ENCODE measurements around the gene TMEM63A. TPM values are rescaled to one million over a fixed set of nuclear protein-coding genes. Genes with fewer than 3 reads are reported as not detected.

Gene TMEM63A
- total and polyA plus RNA-seq, 10 donors, result 15.0 to 143 (median 109) TPM

GRCh38 chr1:225923381-225923691 is 41.2 kb upstream of the TMEM63A start:
- peak; percentile 48 for DNase-seq
- no peaks in the 10 kb centered on the region for H3K27me3 ChIP-seq (replicated peaks in 1 of 7)

DNA sequence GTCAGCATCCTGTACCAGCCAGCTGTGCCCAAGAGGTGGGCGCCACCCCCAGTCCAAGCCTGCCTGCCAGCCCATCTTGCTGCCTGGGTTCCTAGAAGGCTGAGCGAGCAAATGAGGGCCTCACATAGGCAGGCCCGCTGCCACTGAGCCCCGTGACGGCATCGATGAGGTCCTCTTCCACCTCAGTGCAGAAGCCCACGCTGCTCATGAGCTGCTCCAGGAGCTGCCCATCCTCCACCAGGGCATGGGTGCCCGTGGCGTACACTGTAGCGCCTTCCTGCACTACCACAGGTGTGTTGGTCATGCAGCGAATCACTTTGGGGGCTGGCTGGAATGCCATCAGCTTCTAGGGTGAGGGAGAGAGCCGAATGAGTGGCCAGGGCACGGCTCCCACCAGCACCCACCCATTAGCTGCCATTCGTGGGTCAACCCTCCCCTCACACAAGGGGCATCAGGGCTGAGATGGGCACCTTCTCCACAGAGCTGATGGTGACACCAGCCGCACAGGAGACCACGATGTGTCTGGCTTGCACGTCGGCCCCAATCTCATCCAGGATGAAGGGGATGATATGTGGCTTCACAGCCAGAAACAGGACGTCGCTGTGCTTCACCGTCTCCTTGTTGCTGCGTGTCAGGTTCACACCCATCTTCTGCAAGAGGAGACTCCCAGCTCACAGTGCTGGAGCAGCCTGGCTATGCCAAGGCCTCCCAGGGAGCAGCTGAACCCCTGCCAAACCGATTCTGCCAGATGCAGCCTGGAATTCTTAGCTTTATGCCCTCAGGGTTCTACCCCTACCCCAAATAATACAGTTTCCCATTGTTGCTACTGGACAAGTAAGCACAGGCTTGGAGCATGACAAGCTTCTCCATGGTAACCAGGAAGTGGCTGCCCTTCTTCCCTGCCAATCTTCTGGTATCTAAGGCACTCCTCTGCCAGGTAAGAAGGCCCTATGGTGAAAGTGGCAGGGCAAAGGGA is 39.8 kb upstream of the TMEM63A start:
- intact Hi-C loops (cut with DNase I; ENCODE audit: low total_unique reads), result no loop called here
- no peak for DNase-seq
- peak overlapping the region in 1 of 8 donors; percentile 94 for H3K27ac ChIP-seq

More at GRCh38 chr1:225923381-225923691, 41.2 kb upstream of the TMEM63A start:
- Histone ChIP-seq H3K9me3 (no peaks in the 10 kb centered on the region), H3K36me3 (peaks cover 0 to 42% (median 27%) of the 10 kb centered on the region in 6 donors), H3K4me1 (peaks cover 16 to 58% (median 44%) of the 10 kb centered on the region in 6 donors), H3K27ac (peak overlapping the region; percentile 87 to 95 (median 92)), H3K4me3 (peak overlapping the region; percentile 70 to 99 (median 94))
- TF ChIP-seq POLR2AphosphoS5 (IDR thresholded peaks at IDR 0.05), result no peak
- TF ChIP-seq, protein P1, sequence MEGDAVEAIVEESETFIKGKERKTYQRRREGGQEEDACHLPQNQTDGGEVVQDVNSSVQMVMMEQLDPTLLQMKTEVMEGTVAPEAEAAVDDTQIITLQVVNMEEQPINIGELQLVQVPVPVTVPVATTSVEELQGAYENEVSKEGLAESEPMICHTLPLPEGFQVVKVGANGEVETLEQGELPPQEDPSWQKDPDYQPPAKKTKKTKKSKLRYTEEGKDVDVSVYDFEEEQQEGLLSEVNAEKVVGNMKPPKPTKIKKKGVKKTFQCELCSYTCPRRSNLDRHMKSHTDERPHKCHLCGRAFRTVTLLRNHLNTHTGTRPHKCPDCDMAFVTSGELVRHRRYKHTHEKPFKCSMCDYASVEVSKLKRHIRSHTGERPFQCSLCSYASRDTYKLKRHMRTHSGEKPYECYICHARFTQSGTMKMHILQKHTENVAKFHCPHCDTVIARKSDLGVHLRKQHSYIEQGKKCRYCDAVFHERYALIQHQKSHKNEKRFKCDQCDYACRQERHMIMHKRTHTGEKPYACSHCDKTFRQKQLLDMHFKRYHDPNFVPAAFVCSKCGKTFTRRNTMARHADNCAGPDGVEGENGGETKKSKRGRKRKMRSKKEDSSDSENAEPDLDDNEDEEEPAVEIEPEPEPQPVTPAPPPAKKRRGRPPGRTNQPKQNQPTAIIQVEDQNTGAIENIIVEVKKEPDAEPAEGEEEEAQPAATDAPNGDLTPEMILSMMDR (IDR thresholded peaks at IDR 0.05 in 8 of 11, conservative IDR thresholded peaks at IDR 0.05 in 3 of 11), result no peak
- no peak for TF ChIP-seq POLR2A (IDR thresholded peaks at IDR 0.05)
- WGBS, 5 donors, result 0 to 2% (median 1%) methylated on average over 7 to 8 of the region's 8 CpGs
- intact Hi-C loops (cut with DNase I; ENCODE audit: low total_unique reads), result no loop called here

GRCh38 chr1:225919906-225920305 is 37.7 kb upstream of the TMEM63A start:
- Histone ChIP-seq H3K27ac (peak overlapping the region in 7 of 8 donors; percentile 11 to 69 (median 56)), H3K9me3 (no peaks in the 10 kb centered on the region), H3K4me1 (peaks cover 16 to 55% (median 41%) of the 10 kb centered on the region in 6 donors), H3K4me3 (no peak overlapping the region), H3K36me3 (peaks cover 0 to 76% (median 43%) of the 10 kb centered on the region in 6 donors), H3K27me3 (replicated peaks in 1 of 7) (no peaks in the 10 kb centered on the region)
- no peak for DNase-seq
- TF ChIP-seq, protein P1 (IDR thresholded peaks at IDR 0.05 in 8 of 11, conservative IDR thresholded peaks at IDR 0.05 in 3 of 11), result no peak
- TF ChIP-seq POLR2AphosphoS5 (IDR thresholded peaks at IDR 0.05), result peak; percentile 30 to 56 (median 55)
- TF ChIP-seq POLR2A (IDR thresholded peaks at IDR 0.05), result no peak
- WGBS, 5 donors, result 18 to 36% (median 25%) methylated on average over 5 of the region's 5 CpGs
- intact Hi-C loops (cut with DNase I; ENCODE audit: low total_unique reads), result no loop called here

More for the DNA sequence above, 39.8 kb upstream of the TMEM63A start:
- 90 to 96% (median 93%) methylated on average over 10 to 23 of the region's 23 CpGs for WGBS, 5 donors
- H3K36me3 ChIP-seq, result peaks cover 0 to 55% (median 32%) of the 10 kb centered on the region in 6 donors
- H3K9me3 ChIP-seq, result no peaks in the 10 kb centered on the region
- no peaks in the 10 kb centered on the region for H3K27me3 ChIP-seq (replicated peaks in 1 of 7)
- peaks cover 16 to 58% (median 44%) of the 10 kb centered on the region in 6 donors for H3K4me1 ChIP-seq
- TF ChIP-seq, protein P1 (IDR thresholded peaks at IDR 0.05 in 8 of 11, conservative IDR thresholded peaks at IDR 0.05 in 3 of 11), result no peak
- TF ChIP-seq POLR2A (IDR thresholded peaks at IDR 0.05) (no peak), POLR2AphosphoS5 (IDR thresholded peaks at IDR 0.05) (peak in 1 of 3 donors; percentile 22)
- H3K4me3 ChIP-seq, result peak overlapping the region in 1 of 8 donors; percentile 99

DNA sequence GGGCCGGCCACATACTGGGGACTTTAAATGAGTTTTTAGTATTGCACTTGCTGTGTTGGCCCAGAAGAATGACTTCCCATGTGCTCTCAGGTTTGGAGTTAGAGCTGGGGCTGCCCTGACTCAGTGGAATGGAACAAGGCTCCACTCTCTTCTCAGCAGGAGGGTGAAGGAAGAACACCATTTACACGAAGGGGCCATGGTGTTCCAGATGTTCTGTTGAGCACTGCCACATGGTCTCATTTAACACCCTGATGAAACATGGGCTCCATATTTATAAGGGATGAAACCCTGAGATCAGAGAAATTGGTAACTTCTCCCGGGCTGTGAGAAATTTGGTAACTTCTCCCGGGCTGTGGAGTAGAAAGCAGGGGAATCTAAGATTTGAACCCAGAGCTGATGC is 36.1 kb upstream of the TMEM63A start:
- Histone ChIP-seq H3K36me3 (peaks cover 0 to 91% (median 43%) of the 10 kb centered on the region in 6 donors), H3K4me3 (no peak overlapping the region), H3K27me3 (replicated peaks in 1 of 7) (no peaks in the 10 kb centered on the region), H3K4me1 (peaks cover 10 to 44% (median 32%) of the 10 kb centered on the region in 6 donors), H3K9me3 (no peaks in the 10 kb centered on the region), H3K27ac (no peak overlapping the region)
- TF ChIP-seq POLR2A (IDR thresholded peaks at IDR 0.05) (no peak), POLR2AphosphoS5 (IDR thresholded peaks at IDR 0.05) (no peak)
- TF ChIP-seq, protein P1 (IDR thresholded peaks at IDR 0.05 in 8 of 11, conservative IDR thresholded peaks at IDR 0.05 in 3 of 11), result no peak
- 93 to 97% (median 95%) methylated on average over 4 of the region's 4 CpGs for WGBS, 5 donors
- intact Hi-C loops (cut with DNase I; ENCODE audit: low total_unique reads), result no loop called here
- no peak for DNase-seq

Data from spleen (tissue), 11 donors.